GM19372 (cell line): Measurements from ENCODE around the gene TRAPPC6A.

Experiments used
- ATAC-seq: cut with Tn5 transposase; IDR thresholded peaks from one replicate; pipeline ENCODE4 v1.9.1; 2021; ENCODE audit warnings: mild to moderate bottlenecking, low read depth, moderate library complexity; ENCODE audit not compliant: unreplicated experiment

Gene TRAPPC6A

GRCh38 chr19:45163751-45164460 is 14.1 kb downstream of the TRAPPC6A start:
- ATAC-seq = no peak

- ATAC-seq = no peak
Observed at GRCh38 chr19:45163156-45163555, 14.9 kb downstream of the TRAPPC6A start.

GRCh38 chr19:45162608-45163143 is 15.4 kb downstream of the TRAPPC6A start:
- ATAC-seq = no peak

GRCh38 chr19:45161738-45162607 is 16.1 kb downstream of the TRAPPC6A start:
- ATAC-seq = no peak

GRCh38 chr19:45160870-45161737 is 16.9 kb downstream of the TRAPPC6A start, which contains the start of gene NKPD1:
Gene NKPD1 (minus strand): TSS chr19:45160982. CDS start chr19:45160150, 832 bp downstream.
- ATAC-seq = no peak

- no peak for ATAC-seq
Observed at GRCh38 chr19:45159971-45160324, 18.1 kb downstream of the TRAPPC6A start.

GRCh38 chr19:45159210-45159970 is 18.6 kb downstream of the TRAPPC6A start:
- ATAC-seq = no peak

GRCh38 chr19:45158503-45159209 is 19.4 kb downstream of the TRAPPC6A start:
- ATAC-seq = no peak

GRCh38 chr19:45156751-45157150 is 21.3 kb downstream of the TRAPPC6A start:
- ATAC-seq = no peak

- no peak for ATAC-seq
Observed at GRCh38 chr19:45156011-45156630, 21.9 kb downstream of the TRAPPC6A start.

GRCh38 chr19:45154064-45154827 is 23.8 kb downstream of the TRAPPC6A start:
- no peak for ATAC-seq

GRCh38 chr19:45153339-45154063 is 24.5 kb downstream of the TRAPPC6A start:
- ATAC-seq = no peak

GRCh38 chr19:45152504-45153338 is 25.3 kb downstream of the TRAPPC6A start:
- ATAC-seq = no peak

- no peak for ATAC-seq
Observed at GRCh38 chr19:45151821-45152503, 26.1 kb downstream of the TRAPPC6A start.

- no peak for ATAC-seq
Observed at GRCh38 chr19:45151320-45151719, 26.7 kb downstream of the TRAPPC6A start.

GRCh38 chr19:45150751-45151281 is 27.2 kb downstream of the TRAPPC6A start:
- ATAC-seq = no peak
